Retina (tissue), 1 donor: ENCODE measurements around the gene AGPAT2.
A peak's percentile ranks its signal among the peaks of the same experiment; 100 is the strongest.
"Not testable (repeated sequence)": the region's sequence is repeated elsewhere in the genome, so short reads cannot be mapped to it uniquely, and the experiment has no call there.

ENCODE experiments used
- DNase-seq: peaks from one replicate; pipeline ENCODE4 v3.0.0-alpha.2; 2016

The AGPAT2 gene

GRCh38 chr9:136643596-136644342, 43.5 kb downstream of the AGPAT2 start:
- DNase-seq: no peak

- no peak for DNase-seq
Measured at GRCh38 chr9:136642439-136642921, 44.8 kb downstream of the AGPAT2 start.

GRCh38 chr9:136640171-136641111, 46.8 kb downstream of the AGPAT2 start:
- DNase-seq: no peak

GRCh38 chr9:136634904-136635303, 52.4 kb downstream of the AGPAT2 start:
- no peak for DNase-seq

GRCh38 chr9:136632491-136633106, 54.7 kb downstream of the AGPAT2 start:
- not testable (repeated sequence) for DNase-seq

- DNase-seq: not testable (repeated sequence)
Measured at GRCh38 chr9:136632072-136632471, 55.2 kb downstream of the AGPAT2 start.

GRCh38 chr9:136631038-136632000, 55.9 kb downstream of the AGPAT2 start:
- DNase-seq: peak; percentile 88

- DNase-seq: no peak
Measured at GRCh38 chr9:136630662-136630992, 56.6 kb downstream of the AGPAT2 start.

GRCh38 chr9:136629879-136630661, 57.2 kb downstream of the AGPAT2 start:
- DNase-seq: peak; percentile 83

- DNase-seq: no peak
Measured at GRCh38 chr9:136629001-136629878, 58.0 kb downstream of the AGPAT2 start.

GRCh38 chr9:136628268-136628667, 59.0 kb downstream of the AGPAT2 start:
- DNase-seq: no peak

- DNase-seq: no peak
Measured at GRCh38 chr9:136627703-136628102, 59.6 kb downstream of the AGPAT2 start.

- no peak for DNase-seq
Measured at GRCh38 chr9:136626740-136627642, 60.3 kb downstream of the AGPAT2 start.

GRCh38 chr9:136626066-136626725, 61.1 kb downstream of the AGPAT2 start:
- DNase-seq: no peak

GRCh38 chr9:136625101-136626065, 61.9 kb downstream of the AGPAT2 start:
- peak; percentile 71 for DNase-seq

- no peak for DNase-seq
Measured at GRCh38 chr9:136624184-136624951, 62.9 kb downstream of the AGPAT2 start.

GRCh38 chr9:136623842-136624183, 63.4 kb downstream of the AGPAT2 start:
- DNase-seq: no peak
